ENCODE measurements around the gene KCP. TPM values are rescaled to one million over a fixed set of nuclear protein-coding genes. Genes with fewer than 3 reads are reported as not detected.

The KCP gene
- polyA plus RNA-seq, 3 donors = 0.26 to 2.0 (median 1.5) TPM

GRCh38 chr7:128928159-128928813, 17.8 kb upstream of the KCP start:
- 94 to 98% (median 96%) methylated on average over 8 of the region's 8 CpGs for WGBS, 3 donors
- no peak overlapping the region for H3K27ac ChIP-seq (ENCODE audit: low read depth, low read length)

DNA sequence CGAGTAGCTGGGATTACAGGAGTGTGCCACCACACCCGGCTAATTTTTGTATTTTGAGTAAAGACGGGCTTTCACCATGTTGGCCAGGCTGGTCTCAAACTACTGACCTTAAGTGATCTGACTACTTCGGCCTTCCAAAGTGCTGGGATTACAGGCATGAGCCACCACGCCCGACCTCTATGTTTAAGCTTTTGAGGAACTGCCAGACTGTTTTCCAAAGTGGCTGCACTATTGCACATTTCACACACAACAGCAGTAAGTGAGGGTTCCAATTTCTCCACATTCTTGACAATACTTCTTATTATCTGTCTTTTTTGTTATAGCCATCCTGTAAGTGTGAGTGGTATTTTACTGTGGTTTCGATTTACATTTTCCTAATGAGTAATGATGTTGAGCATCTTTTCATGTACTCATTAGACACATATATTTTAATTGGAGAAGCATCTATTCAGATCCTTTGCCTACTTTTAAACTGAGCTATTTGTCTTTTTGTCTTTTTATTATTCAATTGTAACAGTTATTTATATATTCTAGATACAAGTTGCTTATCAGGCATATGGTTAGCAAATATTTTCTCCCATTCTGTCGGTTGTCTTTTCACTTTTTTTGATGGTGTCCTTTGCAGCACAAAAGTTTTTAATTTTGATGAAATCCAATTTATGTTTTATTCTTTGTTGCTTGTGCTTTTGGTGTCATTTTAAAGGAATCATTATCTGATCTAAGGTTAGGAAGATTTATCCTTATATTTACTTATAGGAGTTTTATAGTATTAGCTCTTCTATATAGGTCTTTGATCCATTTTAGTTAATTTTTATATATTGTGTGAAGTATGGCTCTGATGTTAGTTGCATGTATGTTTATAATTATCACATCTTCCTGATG, 14.4 kb upstream of the KCP start:
- WGBS, 3 donors = 65 to 81% (median 77%) methylated on average over 8 of the region's 8 CpGs
- H3K27ac ChIP-seq (ENCODE audit: low read depth, low read length) = no peak overlapping the region

DNA sequence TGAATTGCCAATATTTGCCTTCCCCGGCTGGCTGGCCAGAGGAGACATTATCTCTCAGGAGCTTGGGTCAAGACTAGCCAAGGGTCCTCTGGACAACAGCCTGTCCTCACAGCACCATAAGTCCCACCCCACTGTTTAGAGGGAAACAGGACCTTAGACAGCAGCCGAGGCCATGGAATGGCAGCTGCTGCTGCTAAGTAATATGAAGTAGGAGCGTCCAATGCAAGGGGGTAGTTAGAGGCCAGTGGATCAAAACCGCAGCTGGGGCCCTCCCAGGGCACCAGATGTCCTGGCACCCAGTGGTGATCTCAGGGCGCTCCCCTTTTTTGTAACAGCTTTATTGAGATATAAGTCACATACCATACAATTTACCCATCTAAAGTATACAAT, 12.9 kb upstream of the KCP start:
- no peak overlapping the region for H3K27ac ChIP-seq (ENCODE audit: low read depth, low read length)
- 78 to 86% (median 82%) methylated on average over 5 of the region's 5 CpGs for WGBS, 3 donors

GRCh38 chr7:128922496-128923410, 12.2 kb upstream of the KCP start:
- 78 to 87% (median 84%) methylated on average over 16 of the region's 16 CpGs for WGBS, 3 donors
- H3K27ac ChIP-seq (ENCODE audit: low read depth, low read length) = no peak overlapping the region

- 69 to 82% (median 70%) methylated on average over 9 of the region's 9 CpGs for WGBS, 3 donors
Observed at GRCh38 chr7:128921866-128922440, 11.4 kb upstream of the KCP start.

GRCh38 chr7:128920913-128921582, 10.5 kb upstream of the KCP start:
- WGBS, 3 donors = 34 to 67% (median 60%) methylated on average over 13 of the region's 13 CpGs
- no peak overlapping the region for H3K27ac ChIP-seq (ENCODE audit: low read depth, low read length)

More at GRCh38 chr7:128921866-128922440, 11.4 kb upstream of the KCP start:
- H3K27ac ChIP-seq (ENCODE audit: low read depth, low read length) = no peak overlapping the region

GRCh38 chr7:128919881-128920799, 9.6 kb upstream of the KCP start:
- H3K27ac ChIP-seq (ENCODE audit: low read depth, low read length) = no peak overlapping the region
- 49 to 60% (median 53%) methylated on average over 14 of the region's 14 CpGs for WGBS, 3 donors

DNA sequence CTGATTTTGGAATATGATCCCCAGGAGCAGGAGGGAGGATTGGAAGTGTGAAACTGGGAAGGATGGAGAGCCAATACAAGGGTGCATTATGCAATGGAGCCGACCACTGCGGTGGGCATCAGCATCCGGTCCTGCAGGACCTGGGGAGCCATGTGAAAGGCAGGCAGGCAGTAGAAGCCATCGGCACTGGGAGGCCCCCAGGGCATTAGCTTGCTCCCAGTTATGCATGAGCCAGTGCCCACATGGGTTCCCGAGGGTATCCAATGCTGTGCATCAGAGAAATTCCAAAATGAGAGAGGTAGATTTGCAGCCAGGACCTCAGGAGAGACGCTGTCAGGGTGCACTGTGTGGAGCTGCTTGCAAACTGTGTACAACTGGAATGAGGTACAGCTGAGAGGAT, 8.7 kb upstream of the KCP start:
- H3K27ac ChIP-seq (ENCODE audit: low read depth, low read length) = no peak overlapping the region
- 77 to 80% (median 78%) methylated on average over 6 of the region's 6 CpGs for WGBS, 3 donors

DNA sequence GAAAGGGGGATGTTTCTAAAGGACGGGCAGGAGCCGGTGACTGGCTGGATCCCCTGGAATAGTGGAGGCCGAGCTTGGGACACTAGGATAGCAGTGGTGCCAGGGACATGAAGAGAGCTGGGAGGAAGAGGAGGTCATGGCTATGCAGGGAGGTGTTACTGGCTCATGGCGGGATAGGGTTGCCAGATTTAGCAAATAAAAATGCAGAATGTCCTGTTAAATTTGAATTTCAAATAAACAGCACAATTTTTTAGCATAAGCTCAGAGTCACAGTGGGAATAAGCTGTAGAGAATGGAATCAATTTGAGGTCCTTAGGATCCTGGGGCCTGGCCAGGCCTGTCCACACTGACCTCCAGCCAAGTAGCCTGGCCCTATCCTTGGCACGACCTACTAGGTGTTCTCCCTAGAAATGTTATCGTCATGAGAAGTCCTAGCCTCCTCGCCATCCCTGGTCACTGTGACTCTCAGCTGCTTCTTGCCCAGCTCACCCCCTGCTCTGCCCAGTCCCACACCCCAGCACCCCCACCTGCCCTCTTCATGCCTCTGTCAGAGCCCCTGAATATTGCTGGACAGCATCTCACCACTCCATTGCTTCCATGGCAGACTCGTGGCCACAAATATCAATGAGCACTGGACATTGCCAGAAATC, 7.6 kb upstream of the KCP start:
- H3K27ac ChIP-seq (ENCODE audit: low read depth, low read length) = no peak overlapping the region
- 71 to 91% (median 77%) methylated on average over 8 of the region's 8 CpGs for WGBS, 3 donors

DNA sequence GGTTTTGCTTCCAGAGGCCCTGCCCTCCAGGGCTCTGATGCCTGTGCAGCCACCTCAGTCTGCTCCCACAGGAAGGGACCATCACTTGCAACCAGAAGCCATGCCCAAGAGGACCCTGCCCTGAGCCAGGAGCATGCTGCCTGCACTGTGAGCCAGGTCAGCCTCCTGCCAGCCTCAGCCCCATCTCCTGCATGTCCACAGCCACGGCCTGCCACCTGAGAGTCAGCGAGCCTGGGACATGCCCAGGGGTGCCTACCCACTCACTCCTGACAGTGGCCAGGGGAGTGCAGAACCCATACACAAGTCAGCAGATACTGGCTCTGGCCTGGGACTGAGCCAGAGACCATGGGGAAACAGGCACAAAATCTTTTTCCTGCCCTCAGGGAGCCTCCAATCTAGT, 6.6 kb upstream of the KCP start:
- WGBS, 3 donors = 88 to 97% (median 95%) methylated on average over 2 of the region's 2 CpGs
- H3K27ac ChIP-seq (ENCODE audit: low read depth, low read length) = no peak overlapping the region

DNA sequence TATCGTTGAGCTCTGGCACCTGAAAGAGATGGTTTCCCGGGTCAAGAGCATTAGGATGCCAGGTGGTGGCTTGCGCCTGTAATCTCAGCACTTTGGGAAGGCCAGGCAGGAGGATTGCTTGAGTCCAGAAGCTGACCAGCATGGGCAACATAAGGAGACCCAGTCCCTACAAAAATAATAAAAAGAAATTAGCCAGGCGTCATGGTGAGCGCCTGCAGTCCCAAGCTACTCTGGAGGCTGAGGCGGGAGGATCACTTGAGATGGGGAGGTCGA, 6.1 kb upstream of the KCP start:
- H3K27ac ChIP-seq (ENCODE audit: low read depth, low read length) = no peak overlapping the region
- 91 to 97% (median 93%) methylated on average over 7 of the region's 7 CpGs for WGBS, 3 donors

DNA sequence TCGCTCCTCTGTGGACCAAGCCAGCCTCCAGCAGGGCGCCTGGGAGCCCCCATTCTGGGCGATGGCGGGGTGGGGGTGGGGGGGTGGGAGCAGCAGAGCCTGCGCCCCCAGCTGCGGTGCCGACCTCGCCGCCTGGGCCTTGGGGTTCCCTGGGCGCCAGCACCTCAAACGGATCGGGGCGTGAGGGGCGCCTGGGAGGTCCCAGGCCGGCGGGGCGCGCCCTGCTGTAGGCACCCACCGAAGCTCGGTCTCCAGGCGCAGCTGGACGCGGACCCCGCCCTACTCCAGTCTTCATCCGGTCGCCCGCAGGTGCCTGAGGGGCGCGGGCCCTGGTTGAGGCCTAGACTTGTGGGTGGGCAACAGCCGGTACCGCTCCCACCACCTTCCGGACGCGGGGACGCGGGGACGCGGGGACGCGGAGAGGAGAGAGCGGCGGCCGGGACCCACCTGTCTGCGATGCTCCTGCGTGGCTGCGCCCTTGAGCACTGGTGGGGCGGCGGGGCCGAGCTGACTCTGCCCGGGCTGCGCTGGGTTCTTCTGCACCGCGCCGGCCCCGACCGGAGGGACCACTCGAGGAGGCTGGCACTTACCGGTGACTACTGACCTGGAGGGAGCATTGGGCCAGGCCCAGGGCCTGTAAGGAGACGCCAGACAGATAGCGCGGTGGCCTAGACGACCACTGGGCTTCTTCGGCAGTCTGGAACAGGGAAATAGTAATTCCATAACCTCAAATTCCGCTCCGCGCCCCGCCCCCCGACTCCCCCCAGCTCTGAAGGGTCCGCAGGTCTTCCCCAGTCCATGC, 5.5 kb upstream of the KCP start:
- WGBS, 3 donors = 26 to 49% (median 26%) methylated on average over 46 to 69 of the region's 69 CpGs
- H3K27ac ChIP-seq (ENCODE audit: low read depth, low read length) = no peak overlapping the region

DNA sequence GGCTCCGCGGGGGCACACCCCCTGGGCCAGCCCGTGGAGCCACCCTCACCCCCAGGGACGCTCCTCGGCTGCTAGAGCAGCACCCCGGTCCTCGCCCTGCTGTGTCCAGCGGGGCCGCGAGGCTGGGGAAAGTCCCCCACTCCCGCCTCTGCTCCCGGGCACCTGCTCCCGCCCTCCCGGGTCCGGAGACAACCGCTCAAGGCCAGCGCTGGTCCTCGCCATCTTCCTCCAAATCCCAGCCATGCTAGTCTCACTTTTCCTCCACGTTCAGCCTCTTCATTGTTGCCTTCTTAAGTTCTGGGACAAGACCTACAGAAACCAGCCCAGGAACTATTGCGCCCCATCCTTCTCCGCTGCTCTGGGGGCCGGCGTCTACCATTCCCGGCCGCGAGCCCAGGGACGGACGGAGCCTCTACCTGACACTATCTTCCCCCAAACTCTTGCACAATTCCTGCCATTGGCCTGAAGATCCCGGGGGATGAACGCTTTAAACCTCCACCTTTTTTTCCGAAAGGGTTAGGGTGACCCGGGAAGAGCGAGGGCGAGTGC, 4.8 kb upstream of the KCP start:
- H3K27ac ChIP-seq (ENCODE audit: low read depth, low read length) = no peak overlapping the region
- WGBS, 3 donors = 5 to 13% (median 9%) methylated on average over 21 to 33 of the region's 34 CpGs

- H3K27ac ChIP-seq (ENCODE audit: low read depth, low read length) = no peak overlapping the region
- WGBS, 3 donors = 51 to 58% (median 57%) methylated on average over 10 to 11 of the region's 11 CpGs
Observed at GRCh38 chr7:128914566-128915151, 4.2 kb upstream of the KCP start.

GRCh38 chr7:128913870-128914565, 3.5 kb upstream of the KCP start:
- no peak overlapping the region for H3K27ac ChIP-seq (ENCODE audit: low read depth, low read length)
- 72 to 88% (median 87%) methylated on average over 10 of the region's 10 CpGs for WGBS, 3 donors

Data from adipose tissue (tissue), 3 donors.